HG03439 (cell line): Measurements from ENCODE around the gene POPDC2.

Experiments used
- ATAC-seq: cut with Tn5 transposase; IDR thresholded peaks from one replicate; pipeline ENCODE4 v1.9.1; 2021; ENCODE audit warnings: mild to moderate bottlenecking, moderate library complexity; ENCODE audit not compliant: unreplicated experiment

Gene POPDC2

GRCh38 chr3:119672776-119673175, 12.4 kb upstream of the POPDC2 start:
- no peak for ATAC-seq

DNA sequence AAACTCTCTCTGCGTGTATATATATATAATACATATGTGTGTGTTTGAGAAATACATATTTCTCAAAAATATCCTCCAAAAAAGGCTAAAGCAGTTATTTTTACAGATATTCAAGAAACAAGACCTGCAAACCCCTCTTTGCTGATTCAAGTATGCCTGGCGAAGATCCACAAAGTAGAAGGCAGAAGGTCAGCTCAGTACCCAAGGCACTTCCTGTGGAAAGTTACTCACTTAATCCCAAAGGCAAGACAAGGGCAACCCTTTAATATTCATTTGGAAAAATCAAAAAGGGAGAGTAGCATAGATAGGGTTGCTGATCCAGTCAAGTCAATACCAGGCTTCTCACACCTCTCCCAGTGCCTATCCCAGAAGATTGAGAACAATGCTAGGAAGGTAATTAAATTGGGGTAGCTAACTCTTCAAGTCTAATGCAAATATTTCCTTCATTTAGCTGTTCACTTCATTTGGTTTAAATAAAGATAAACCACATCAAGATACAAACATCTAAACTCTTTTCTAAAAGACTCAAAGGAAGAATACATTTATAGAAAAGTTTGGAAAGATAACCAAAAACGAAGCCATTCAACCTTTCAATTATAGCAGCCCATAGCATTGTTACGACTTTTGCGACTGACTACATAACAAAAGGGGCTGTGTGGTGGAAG, 9.6 kb upstream of the POPDC2 start:
- ATAC-seq = no peak

- no peak for ATAC-seq
Measured at GRCh38 chr3:119665954-119666559, 5.7 kb upstream of the POPDC2 start.

- ATAC-seq = no peak
Measured at GRCh38 chr3:119664850-119665379, 4.5 kb upstream of the POPDC2 start.

DNA sequence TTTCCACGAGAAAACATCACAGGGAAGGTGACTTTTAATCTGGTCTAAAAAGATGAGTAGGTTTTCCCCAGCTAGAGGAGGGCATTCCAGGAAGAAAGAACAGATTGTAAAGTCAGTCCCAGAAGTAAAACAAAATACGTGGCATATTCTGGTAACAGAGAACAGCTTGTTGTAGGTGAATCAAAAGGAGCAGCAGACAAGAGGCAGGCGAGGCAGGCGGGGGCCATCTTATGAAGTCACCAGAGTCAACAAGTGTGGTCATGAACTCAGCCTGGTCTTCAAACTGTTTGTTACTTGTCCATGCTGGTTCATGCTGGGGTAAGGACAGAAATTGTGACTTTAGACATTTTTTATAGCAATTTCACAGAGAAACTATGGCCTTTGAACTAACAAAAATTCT, 4.0 kb upstream of the POPDC2 start:
- ATAC-seq = no peak

GRCh38 chr3:119663885-119664284, 3.5 kb upstream of the POPDC2 start:
- no peak for ATAC-seq

DNA sequence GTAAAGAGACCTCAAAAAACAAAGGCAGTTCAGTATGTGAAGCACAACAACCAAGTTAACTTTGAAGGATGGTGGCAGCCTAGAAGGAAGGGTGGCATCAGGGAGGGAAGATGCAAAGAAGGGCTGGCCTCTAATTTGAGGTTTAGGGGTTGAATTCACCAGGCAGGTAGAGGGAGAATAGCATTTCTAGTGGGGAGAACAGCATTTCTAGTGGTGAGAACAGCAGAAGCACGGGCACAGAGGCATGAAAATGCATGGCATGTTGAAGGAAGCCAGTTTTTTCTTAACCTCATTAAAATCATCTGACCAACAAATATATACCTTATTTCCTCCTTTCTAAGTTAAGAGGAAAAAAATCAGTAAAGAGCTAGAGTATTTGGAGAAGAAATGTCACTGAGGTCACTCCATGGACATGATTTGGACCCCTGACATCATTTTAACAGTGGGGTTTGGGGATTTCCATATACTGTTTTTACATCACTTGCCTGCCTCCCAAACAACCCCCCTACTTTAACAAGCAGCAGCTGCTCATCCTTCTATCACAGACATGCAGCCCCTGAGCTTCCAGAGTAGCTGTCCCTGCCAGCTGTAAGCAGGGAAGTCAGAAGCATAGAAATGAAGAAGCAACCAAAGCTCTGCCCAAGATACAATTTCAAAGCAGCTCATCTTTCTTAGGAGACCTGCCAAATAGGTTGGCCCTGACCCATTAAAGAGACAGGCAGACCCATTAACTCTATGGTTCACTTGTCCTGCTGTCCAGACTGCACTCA, 2.4 kb upstream of the POPDC2 start:
- ATAC-seq = no peak

- ATAC-seq = no peak
Measured at GRCh38 chr3:119659606-119660291, 640 bp downstream of the POPDC2 start.

DNA sequence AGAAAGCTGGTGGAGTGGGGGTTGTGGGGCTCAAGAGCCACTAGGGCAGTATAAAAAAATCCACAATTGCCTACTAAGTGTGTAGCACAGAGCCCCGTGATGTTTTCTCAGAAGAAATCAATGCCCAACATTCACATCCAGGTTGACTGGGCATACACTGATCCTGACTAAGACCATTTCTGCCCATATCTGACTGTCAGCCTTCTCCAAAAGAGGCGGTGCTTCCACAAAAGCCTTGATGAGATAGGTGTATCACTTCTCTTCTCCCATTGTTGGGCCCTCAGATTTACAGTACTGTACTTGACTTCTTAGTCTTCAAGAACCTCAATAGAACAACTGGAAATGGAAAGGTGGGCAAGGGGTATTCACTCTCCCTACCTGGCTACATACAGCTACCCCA, 1.4 kb downstream of the POPDC2 start:
- ATAC-seq = no peak

- no peak for ATAC-seq
Measured at GRCh38 chr3:119657887-119658702, 2.3 kb downstream of the POPDC2 start.

GRCh38 chr3:119653876-119654275, 6.5 kb downstream of the POPDC2 start:
- no peak for ATAC-seq

DNA sequence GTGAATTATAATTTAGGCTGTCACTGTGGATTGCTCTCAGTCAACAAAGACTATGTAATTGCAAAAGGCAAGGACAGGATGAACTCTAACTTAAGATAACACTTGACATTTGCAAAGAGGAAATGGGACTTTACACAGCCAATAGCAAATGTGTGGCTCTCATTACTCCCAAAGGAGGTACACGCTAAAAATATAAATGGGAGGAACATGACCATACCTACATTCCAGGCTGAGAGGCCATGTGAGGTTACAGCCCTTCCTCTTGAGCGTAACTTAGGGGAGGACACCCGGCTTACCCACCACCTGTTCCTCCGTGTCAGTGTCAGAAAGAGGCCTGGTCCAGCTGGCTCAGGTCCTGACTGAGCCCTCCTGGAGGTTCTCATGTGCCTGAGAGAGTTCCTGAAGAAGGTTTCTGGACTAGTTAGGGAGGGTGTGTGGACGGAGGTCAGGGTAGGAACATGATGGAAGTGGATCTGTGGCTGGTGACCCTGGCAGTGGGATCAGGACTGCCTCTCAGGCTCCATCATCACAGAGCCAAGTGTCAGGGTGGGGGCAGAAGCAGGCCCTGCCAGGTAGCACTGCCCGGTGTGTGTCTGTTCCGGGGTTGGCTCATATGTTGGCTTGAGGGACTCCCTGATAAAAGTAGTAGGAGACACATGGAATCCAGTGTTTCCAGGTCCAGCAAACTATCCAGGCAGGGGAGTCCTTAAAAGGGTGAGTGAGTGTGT, 7.9 kb downstream of the POPDC2 start:
- no peak for ATAC-seq

DNA sequence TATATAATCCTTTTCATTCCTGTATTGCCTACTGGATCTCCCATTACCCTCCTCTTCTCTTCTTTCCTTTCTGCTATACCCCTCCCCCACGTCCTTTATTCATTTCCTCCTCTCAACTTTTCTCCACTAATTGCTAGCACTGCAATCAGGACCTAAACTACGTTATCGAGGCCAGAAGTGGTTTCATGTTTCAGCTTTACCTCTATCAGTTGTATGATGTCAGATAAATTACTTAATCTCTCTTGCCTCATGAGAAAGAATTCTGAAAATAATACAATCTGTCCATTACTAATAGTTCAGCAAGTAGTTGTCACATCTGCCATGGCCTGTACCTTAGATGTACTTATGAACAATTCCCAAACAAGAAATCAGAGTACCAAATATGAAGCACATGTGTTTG, 10.6 kb downstream of the POPDC2 start:
- no peak for ATAC-seq

DNA sequence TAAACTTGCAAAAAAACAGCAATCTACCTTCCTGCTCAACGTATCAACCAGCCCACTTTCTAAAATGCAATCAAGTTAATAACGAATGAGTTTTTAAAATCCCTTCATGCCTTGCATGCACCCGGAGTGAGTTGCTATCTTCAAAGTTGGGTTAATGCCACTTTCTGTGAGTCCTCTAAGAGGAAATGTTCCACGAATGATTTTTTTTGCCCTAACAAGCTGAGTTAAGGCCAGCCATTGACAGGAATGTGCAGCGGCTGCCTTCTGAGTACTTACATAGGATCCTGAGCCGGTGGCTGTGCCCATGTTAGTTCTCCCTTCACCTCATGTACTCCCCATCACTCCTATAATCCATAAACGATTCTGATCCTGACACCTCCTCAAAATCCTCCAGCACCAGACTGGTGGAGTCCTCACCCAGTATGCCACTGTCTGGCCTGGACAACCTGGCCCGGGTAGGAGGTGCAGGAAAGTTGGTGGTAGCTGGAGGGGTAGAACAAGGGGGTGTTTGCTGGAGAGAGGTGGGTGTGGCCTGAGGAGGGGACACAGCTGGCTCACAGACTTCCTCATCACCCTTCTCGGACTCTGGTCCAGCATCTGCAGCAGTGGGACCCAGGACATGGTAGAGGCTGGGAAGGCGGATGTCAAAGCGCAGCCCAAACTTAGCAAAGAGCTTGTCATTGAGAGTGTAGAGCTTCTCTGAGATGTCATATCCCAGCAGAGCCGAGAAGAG, 12.4 kb downstream of the POPDC2 start:
- no peak for ATAC-seq

DNA sequence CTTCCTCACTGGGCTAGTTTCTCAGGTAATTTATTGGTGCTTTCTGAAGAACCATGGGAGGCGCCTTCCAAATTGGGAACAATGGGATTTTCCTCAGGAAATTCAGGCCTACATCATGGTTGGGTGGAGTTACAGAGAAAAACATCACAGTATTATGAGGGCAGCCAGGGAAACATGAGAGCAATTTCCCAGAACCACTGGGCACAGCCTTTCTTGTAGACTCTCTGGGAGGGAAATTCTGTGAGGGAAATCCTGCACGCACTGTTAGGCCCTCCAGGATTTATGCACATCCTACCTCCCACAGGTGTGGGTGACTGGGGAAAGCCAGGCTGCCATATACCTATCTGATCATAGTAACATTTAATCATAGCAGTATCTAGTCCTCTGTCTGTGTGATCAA, 13.2 kb downstream of the POPDC2 start:
- ATAC-seq = no peak

DNA sequence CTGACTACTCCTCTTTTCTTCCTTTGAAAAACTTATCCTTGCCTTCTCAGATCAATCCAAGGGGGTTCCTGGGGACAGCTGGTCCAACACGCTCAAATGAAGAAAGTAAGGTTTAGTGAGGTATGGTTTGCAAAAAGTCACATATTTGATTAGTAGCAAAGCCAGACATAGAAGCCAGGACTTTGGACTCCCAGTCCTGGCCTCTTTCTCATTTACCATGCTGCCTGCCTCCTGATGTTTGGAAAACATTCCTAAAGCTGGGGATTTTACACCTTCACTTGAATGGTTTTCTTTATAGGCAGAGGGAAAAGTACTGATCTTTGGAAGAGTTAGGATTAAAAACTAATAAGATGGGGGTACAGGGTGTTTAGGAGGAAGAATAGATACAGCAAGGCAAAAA, 14.6 kb downstream of the POPDC2 start:
- ATAC-seq = no peak

DNA sequence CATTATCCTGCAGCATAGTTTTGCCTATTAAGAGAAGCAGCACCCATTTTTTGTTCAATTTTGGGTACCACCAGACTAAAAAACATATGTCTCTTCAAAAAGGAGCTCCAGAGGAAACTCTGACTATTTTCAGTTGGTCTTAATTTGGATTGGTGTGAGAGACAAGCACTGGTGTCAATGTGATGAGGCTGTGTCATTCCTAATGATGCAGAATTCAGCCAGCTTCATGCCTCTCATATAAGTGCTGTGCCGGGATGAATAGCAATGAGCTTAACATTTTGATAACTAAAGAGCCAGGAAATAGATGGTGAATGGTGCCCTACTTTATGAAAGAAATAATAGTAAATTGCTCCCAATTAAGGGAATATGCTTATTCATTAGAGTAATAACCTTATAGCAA, 15.9 kb downstream of the POPDC2 start:
- no peak for ATAC-seq

DNA sequence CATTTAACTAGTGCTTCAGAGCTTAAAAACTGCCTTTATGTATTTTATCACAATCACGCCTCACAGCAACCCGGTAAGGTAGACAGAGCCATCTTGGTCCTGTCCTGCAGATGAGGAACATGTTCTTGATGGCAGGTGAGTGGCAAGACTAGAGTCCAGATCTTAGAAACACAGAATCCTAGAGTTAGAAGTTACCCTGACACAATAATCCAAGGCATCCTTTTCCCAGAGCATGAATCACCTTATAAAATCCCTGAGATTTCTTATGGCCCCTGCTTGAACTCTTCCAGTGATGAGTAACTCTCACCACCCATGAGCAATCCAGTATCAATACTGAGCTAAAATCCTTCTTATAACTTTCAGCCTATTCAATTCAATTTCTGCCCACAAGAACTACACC, 16.9 kb downstream of the POPDC2 start:
- no peak for ATAC-seq

GRCh38 chr3:119642746-119643473, 17.5 kb downstream of the POPDC2 start:
- no peak for ATAC-seq
